ENCODE data around the gene EPHA1.

DNA sequence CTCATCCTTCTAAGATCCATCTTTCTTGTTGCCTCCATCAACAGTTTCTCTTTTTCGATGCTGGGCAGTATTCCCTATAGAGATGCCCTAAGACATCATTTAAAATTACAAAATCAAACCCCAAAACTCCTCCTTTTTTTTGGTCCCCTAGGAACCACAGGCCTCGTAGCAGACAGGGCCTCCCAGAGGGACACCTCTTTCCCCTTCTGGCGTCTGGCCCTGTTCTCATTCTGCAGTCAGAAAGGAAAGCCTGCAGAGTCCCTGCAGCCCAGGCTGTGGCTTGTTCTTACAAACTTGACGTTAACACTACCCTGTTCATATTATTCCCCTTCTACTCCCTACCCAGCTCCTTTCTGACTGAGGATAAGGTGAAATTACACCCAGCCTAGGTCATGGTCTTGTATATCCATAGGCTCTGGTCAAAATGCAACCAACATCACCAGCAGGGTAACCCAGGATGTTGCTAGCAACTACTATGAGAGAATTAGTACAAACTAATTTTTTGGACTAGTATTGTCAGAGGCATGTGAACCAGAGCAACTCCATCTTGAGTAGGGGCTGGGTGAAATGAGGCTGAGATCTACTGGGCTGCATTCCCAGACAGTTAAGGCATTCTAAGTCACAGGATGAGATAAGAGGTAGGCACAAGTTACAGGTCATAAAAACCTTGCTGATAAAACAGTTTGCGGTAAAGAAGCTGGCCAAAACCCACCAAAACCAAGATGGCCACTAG, 3.5 kb upstream of the EPHA1 start:
- TF ChIP-seq, protein P1, sequence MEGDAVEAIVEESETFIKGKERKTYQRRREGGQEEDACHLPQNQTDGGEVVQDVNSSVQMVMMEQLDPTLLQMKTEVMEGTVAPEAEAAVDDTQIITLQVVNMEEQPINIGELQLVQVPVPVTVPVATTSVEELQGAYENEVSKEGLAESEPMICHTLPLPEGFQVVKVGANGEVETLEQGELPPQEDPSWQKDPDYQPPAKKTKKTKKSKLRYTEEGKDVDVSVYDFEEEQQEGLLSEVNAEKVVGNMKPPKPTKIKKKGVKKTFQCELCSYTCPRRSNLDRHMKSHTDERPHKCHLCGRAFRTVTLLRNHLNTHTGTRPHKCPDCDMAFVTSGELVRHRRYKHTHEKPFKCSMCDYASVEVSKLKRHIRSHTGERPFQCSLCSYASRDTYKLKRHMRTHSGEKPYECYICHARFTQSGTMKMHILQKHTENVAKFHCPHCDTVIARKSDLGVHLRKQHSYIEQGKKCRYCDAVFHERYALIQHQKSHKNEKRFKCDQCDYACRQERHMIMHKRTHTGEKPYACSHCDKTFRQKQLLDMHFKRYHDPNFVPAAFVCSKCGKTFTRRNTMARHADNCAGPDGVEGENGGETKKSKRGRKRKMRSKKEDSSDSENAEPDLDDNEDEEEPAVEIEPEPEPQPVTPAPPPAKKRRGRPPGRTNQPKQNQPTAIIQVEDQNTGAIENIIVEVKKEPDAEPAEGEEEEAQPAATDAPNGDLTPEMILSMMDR (IDR thresholded peaks at IDR 0.05) = no peak
- TF ChIP-seq ZFX (IDR thresholded peaks at IDR 0.05; ENCODE audit: borderline replicate concordance) = no peak
